GM19025 (cell line): Measurements from ENCODE around the gene LILRB2.
"Not testable (repeated sequence)": the region's sequence is repeated elsewhere in the genome, so short reads cannot be mapped to it uniquely, and the experiment has no call there.

ENCODE experiments used
- ATAC-seq: cut with Tn5 transposase; IDR thresholded peaks from one replicate; pipeline ENCODE4 v1.9.1; 2021; ENCODE audit warnings: mild to moderate bottlenecking, low read depth, moderate library complexity; ENCODE audit not compliant: unreplicated experiment

Gene LILRB2

GRCh38 chr19:54245936-54246335 lies 35.0 kb downstream of the LILRB2 start:
- ATAC-seq = no peak

- ATAC-seq = not testable (repeated sequence)
Measured at GRCh38 chr19:54243809-54244208, 37.1 kb downstream of the LILRB2 start.

- not testable (repeated sequence) for ATAC-seq
Measured at GRCh38 chr19:54242646-54243045, 38.3 kb downstream of the LILRB2 start, which contains the start of gene LILRA6. LILRA6 (minus strand) TSS chr19:54242790.

GRCh38 chr19:54242234-54242633 lies 38.7 kb downstream of the LILRB2 start:
- ATAC-seq = not testable (repeated sequence)

- ATAC-seq = not testable (repeated sequence)
Measured at GRCh38 chr19:54240372-54241336, 40.3 kb downstream of the LILRB2 start.

- not testable (repeated sequence) for ATAC-seq
Measured at GRCh38 chr19:54239491-54240371, 41.2 kb downstream of the LILRB2 start.

- no peak for ATAC-seq
Measured at GRCh38 chr19:54233941-54234340, 47.0 kb downstream of the LILRB2 start.

GRCh38 chr19:54231077-54231931 lies 49.6 kb downstream of the LILRB2 start:
- ATAC-seq = no peak

GRCh38 chr19:54230031-54230430 lies 50.9 kb downstream of the LILRB2 start:
- ATAC-seq = no peak

- no peak for ATAC-seq
Measured at GRCh38 chr19:54229146-54229545, 51.8 kb downstream of the LILRB2 start.

GRCh38 chr19:54224619-54225018 lies 56.3 kb downstream of the LILRB2 start:
- ATAC-seq = not testable (repeated sequence)

GRCh38 chr19:54223937-54224281 lies 57.0 kb downstream of the LILRB2 start:
- ATAC-seq = not testable (repeated sequence)
